ENCODE measurements around the gene UNC79. TPM values are rescaled to one million over a fixed set of nuclear protein-coding genes. Genes with fewer than 3 reads are reported as not detected.

UNC79 gene
- total and polyA plus RNA-seq, 7 donors: 0.03 to 0.88 (median 0.44) TPM

DNA sequence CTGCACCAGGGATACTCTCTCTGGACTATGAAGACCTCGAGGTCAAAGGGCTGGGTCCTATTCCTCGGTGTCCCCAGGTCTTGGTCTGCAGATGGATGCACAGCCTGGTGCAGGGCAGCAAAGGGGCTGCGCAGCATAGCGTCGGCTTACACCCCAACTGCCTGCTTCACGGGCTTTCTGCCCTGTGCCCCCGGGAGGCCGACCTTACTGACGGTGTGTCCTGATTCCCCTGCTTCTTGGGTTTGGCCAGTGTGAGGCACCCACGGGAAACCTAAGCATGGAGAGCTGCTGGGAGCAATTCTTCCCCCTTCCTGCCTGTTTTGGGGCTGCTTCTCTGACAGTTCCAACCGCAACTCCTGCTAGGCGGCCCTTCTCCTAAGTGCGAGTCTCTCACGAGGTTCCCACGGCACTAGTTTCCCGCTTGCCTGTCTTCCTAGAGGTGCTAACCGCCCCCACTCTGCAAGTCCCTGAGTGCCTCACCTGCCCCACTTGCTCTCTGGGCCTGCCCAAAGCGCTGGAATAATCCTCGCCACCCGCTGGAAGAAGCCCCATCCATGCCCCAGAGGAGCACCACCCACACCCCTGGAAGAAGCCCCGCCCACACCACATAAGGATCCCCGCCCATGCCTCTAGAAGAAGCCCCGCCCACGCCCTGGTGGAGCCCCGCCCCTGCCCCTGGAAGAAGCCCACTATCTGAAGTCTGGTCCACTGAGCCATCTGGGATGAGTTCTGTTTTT is 303.5 kb downstream of the UNC79 start:
- Histone ChIP-seq H3K9me3 (no peaks in the 10 kb centered on the region), H3K27me3 (ENCODE audit: insufficient read depth in 3 of 3, low read length in 2 of 3) (no peaks in the 10 kb centered on the region), H3K27ac (no peak overlapping the region), H3K36me3 (ENCODE audit: insufficient read depth in 1 of 2, low read depth in 1 of 2) (no peaks in the 10 kb centered on the region), H3K4me3 (no peak overlapping the region), H3K4me1 (no peaks in the 10 kb centered on the region)
- intact Hi-C loops (cut with DNase I): no loop called here
- DNase-seq: peak in 1 of 2 donors; percentile 32
- 77 to 89% (median 86%) methylated on average over 25 of the region's 25 CpGs for WGBS, 3 donors
- TF ChIP-seq, protein P1, sequence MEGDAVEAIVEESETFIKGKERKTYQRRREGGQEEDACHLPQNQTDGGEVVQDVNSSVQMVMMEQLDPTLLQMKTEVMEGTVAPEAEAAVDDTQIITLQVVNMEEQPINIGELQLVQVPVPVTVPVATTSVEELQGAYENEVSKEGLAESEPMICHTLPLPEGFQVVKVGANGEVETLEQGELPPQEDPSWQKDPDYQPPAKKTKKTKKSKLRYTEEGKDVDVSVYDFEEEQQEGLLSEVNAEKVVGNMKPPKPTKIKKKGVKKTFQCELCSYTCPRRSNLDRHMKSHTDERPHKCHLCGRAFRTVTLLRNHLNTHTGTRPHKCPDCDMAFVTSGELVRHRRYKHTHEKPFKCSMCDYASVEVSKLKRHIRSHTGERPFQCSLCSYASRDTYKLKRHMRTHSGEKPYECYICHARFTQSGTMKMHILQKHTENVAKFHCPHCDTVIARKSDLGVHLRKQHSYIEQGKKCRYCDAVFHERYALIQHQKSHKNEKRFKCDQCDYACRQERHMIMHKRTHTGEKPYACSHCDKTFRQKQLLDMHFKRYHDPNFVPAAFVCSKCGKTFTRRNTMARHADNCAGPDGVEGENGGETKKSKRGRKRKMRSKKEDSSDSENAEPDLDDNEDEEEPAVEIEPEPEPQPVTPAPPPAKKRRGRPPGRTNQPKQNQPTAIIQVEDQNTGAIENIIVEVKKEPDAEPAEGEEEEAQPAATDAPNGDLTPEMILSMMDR (IDR thresholded peaks at IDR 0.05): no peak
- ATAC-seq: no peak

DNA sequence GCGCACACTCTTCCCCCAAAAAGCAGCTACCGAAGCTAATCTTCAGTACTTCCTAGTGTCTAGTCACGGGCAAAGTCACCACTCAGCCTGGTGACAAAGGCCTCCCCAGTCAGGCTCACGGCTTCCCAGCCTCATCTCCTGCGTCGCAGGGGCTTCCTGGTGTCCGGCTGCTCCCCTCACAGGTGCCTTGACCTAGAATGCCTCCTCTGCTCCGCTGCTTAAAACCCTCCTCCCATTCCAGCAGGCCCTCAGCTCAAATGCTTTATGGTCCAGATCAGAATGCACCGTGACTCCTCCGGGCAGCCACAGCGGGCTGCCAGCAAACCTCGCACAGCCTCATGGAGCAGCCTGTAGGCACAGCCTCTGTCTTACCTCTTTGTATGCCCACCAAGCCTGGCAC is 304.5 kb downstream of the UNC79 start:
- H3K27me3 ChIP-seq (ENCODE audit: insufficient read depth in 3 of 3, low read length in 2 of 3): no peaks in the 10 kb centered on the region
- intact Hi-C loops (cut with DNase I): no loop called here
- WGBS, 3 donors: 59 to 72% (median 61%) methylated on average over 12 of the region's 12 CpGs
- peak in 1 of 2 donors; percentile 18 for DNase-seq
- no peak overlapping the region for H3K27ac ChIP-seq
- no peaks in the 10 kb centered on the region for H3K36me3 ChIP-seq (ENCODE audit: insufficient read depth in 1 of 2, low read depth in 1 of 2)
- no peak overlapping the region for H3K4me3 ChIP-seq
- H3K4me1 ChIP-seq: no peaks in the 10 kb centered on the region
- no peak for ATAC-seq
- H3K9me3 ChIP-seq: no peaks in the 10 kb centered on the region
- TF ChIP-seq, protein P1 (IDR thresholded peaks at IDR 0.05): no peak

- intact Hi-C loops (cut with DNase I): no loop called here
- no peak overlapping the region for H3K27ac ChIP-seq
- TF ChIP-seq, protein P1 (IDR thresholded peaks at IDR 0.05): no peak
- no peaks in the 10 kb centered on the region for H3K36me3 ChIP-seq (ENCODE audit: insufficient read depth in 1 of 2, low read depth in 1 of 2)
- H3K4me3 ChIP-seq: no peak overlapping the region
- ATAC-seq (no peak), DNase-seq (peak in 1 of 2 donors; percentile 20)
- H3K27me3 ChIP-seq (ENCODE audit: insufficient read depth in 3 of 3, low read length in 2 of 3): no peaks in the 10 kb centered on the region
- H3K9me3 ChIP-seq: no peaks in the 10 kb centered on the region
- WGBS, 3 donors: 86 to 90% (median 88%) methylated on average over 10 of the region's 10 CpGs
- no peaks in the 10 kb centered on the region for H3K4me1 ChIP-seq
Measured at GRCh38 chr14:93736378-93737014, 305.8 kb downstream of the UNC79 start.

DNA sequence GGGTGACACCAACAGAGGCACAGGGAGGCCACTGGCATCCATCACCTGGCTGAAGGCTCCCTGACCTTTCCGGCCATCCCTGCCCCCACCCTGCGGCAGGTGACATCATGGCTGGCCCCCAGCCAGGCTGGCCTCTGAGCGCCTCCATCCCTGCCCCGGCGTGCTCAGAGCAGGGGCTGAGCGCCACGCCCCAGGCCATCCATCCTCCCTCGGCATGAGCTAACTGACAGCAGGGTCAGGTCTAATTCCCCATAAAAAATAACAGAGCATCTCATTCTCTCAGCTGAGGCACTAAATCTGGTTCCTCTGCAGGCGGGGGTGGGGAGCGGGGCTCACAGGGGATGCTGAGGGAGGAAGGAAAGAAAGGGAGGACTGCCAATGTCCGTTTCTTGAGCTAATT is 306.9 kb downstream of the UNC79 start:
- H3K4me3 ChIP-seq: no peak overlapping the region
- H3K4me1 ChIP-seq: no peaks in the 10 kb centered on the region
- 74 to 82% (median 77%) methylated on average over 11 of the region's 11 CpGs for WGBS, 3 donors
- TF ChIP-seq, protein P1 (IDR thresholded peaks at IDR 0.05): no peak
- H3K27ac ChIP-seq: no peak overlapping the region
- H3K9me3 ChIP-seq: no peaks in the 10 kb centered on the region
- DNase-seq (peak in 1 of 2 donors; percentile 37), ATAC-seq (no peak)
- intact Hi-C loops (cut with DNase I): no loop called here
- no peaks in the 10 kb centered on the region for H3K27me3 ChIP-seq (ENCODE audit: insufficient read depth in 3 of 3, low read length in 2 of 3)
- H3K36me3 ChIP-seq (ENCODE audit: insufficient read depth in 1 of 2, low read depth in 1 of 2): no peaks in the 10 kb centered on the region
